OCI-LY1 (cell line): ENCODE data around the gene PACSIN1.

Source experiments
- H2AFZ ChIP-seq: fragments of 200-600 bp; sonication (generic), shearing (Covaris generic); 2 replicates; pipeline ENCODE4 v1.6.0; 2014; ENCODE audit warnings: antibody characterized with exemption, mild to moderate bottlenecking, low read length
- H3F3A ChIP-seq: fragments of 200-600 bp; sonication (generic), shearing (Covaris generic); 2 replicates; pipeline ENCODE4 v1.6.0; 2014; ENCODE audit warnings: mild to moderate bottlenecking, antibody characterized with exemption, low read length, moderate library complexity; ENCODE audit not compliant: insufficient read depth
- H3K27ac ChIP-seq: fragments of 200-600 bp; sonication (generic); 2 replicates; pipeline ENCODE4 v1.5.1; 2014; ENCODE audit warnings: low read length, mixed run types, mild to moderate bottlenecking, low read depth; ENCODE audit not compliant: poor library complexity, severe bottlenecking
- H3K27me3 ChIP-seq: fragments of 200-600 bp; sonication (generic); 2 replicates; pipeline ENCODE4 v1.6.0; 2014; ENCODE audit warnings: antibody characterized with exemption, mild to moderate bottlenecking, low read length, moderate library complexity; ENCODE audit not compliant: insufficient read depth
- H3K36me3 ChIP-seq: fragments of 200-600 bp; sonication (generic); 2 replicates; pipeline ENCODE4 v1.6.1; 2014; ENCODE audit warnings: mild to moderate bottlenecking, antibody characterized with exemption, low read length, moderate library complexity, mixed read lengths; ENCODE audit not compliant: insufficient read depth
- H3K4me1 ChIP-seq: fragments of 200-600 bp; sonication (generic); 2 replicates; pipeline ENCODE4 v1.5.1; 2014; ENCODE audit warnings: mild to moderate bottlenecking, low read length, moderate library complexity; ENCODE audit not compliant: insufficient read depth, severe bottlenecking
- H3K4me2 ChIP-seq: fragments of 200-600 bp; sonication (generic), shearing (Covaris generic); 2 replicates; pipeline ENCODE4 v1.6.1; 2014; ENCODE audit warnings: low read length
- H3K4me3 ChIP-seq: fragments of 200-600 bp; sonication (generic); 2 replicates; pipeline ENCODE4 v1.5.1; 2014; ENCODE audit warnings: low read length, low read depth, mild to moderate bottlenecking, mixed read lengths; ENCODE audit not compliant: poor library complexity, severe bottlenecking
- H3K79me2 ChIP-seq: fragments of 200-600 bp; shearing (Covaris generic); 2 replicates; pipeline ENCODE4 v1.6.1; 2016; ENCODE audit warnings: mixed run types, low read length, mixed read lengths; ENCODE audit not compliant: insufficient read depth
- H3K9ac ChIP-seq: fragments of 200-600 bp; sonication (generic), shearing (Covaris generic); 2 replicates; pipeline ENCODE4 v1.6.1; 2014; ENCODE audit warnings: mild to moderate bottlenecking, low read length, mixed read lengths
- H3K9me2 ChIP-seq: fragments of 200-600 bp; sonication (generic), shearing (Covaris generic); 2 replicates; pipeline ENCODE4 v1.6.1; 2014; ENCODE audit warnings: low read depth, mild to moderate bottlenecking, low read length, mixed read lengths
- H3K9me3 ChIP-seq: fragments of 200-600 bp; shearing (Covaris generic); 2 replicates; pipeline ENCODE4 v1.6.1; 2014; ENCODE audit warnings: low read length, mixed read lengths
- H4K20me1 ChIP-seq: fragments of 200-600 bp; sonication (generic), shearing (Covaris generic); 2 replicates; pipeline ENCODE4 v1.6.0; 2016; ENCODE audit warnings: mild to moderate bottlenecking, low read length; ENCODE audit not compliant: insufficient read depth
- EZH2 ChIP-seq: fragments of 200-600 bp; sonication (generic), shearing (Covaris generic); IDR thresholded peaks from 2 replicates; pipeline ENCODE4 v1.8.0; 2017; ENCODE audit warnings: borderline replicate concordance, mixed run types, mild to moderate bottlenecking, antibody characterized with exemption, low read length, moderate library complexity, mixed read lengths
- TF ChIP-seq, protein P1 (sequence below): fragments of 200-600 bp; sonication (generic), shearing (Covaris generic); IDR thresholded peaks from 2 replicates; pipeline ENCODE4 v1.5.1; 2017; ENCODE audit warnings: mild to moderate bottlenecking, antibody characterized with exemption, low read length, moderate library complexity, mixed read lengths

Gene PACSIN1

DNA sequence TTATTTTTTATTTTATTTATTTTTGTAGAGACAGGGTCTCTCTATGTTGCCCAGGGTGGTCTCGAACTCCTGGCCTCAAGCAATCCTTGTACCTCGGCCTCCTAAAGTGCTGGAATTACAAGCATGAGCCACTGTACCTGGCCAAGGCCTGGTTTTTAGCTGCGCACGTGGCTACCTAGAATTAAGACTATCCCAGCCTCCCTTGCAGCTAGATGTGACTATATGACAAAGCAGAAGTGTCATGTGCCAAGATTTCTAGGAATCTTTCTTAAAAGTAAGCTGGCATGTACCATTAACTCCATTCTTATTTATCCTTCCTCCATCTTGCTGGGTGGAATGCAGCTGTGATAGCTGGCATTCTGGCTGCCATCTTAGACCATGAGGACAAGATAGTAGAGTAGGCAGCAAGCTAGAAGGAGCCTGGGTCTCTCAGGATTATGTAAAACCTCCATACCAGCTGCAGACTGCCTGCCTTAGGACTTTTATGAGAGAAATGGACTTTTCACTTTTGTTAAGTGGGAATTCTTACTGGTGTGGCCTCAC lies 92.4 kb downstream of the PACSIN1 start:
- TF ChIP-seq, protein P1, sequence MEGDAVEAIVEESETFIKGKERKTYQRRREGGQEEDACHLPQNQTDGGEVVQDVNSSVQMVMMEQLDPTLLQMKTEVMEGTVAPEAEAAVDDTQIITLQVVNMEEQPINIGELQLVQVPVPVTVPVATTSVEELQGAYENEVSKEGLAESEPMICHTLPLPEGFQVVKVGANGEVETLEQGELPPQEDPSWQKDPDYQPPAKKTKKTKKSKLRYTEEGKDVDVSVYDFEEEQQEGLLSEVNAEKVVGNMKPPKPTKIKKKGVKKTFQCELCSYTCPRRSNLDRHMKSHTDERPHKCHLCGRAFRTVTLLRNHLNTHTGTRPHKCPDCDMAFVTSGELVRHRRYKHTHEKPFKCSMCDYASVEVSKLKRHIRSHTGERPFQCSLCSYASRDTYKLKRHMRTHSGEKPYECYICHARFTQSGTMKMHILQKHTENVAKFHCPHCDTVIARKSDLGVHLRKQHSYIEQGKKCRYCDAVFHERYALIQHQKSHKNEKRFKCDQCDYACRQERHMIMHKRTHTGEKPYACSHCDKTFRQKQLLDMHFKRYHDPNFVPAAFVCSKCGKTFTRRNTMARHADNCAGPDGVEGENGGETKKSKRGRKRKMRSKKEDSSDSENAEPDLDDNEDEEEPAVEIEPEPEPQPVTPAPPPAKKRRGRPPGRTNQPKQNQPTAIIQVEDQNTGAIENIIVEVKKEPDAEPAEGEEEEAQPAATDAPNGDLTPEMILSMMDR, result no peak
- TF ChIP-seq EZH2, result no peak
- Histone ChIP-seq H3K9me2 (no peaks in the 10 kb centered on the region), H3K36me3 (no peaks in the 10 kb centered on the region), H3K9ac (no peak overlapping the region), H3K9me3 (0 out of 2 replicates have a peak, but pooled peaks cover 3% of the 10 kb centered on the region), H3K4me1 (no peaks in the 10 kb centered on the region), H2AFZ (no peak overlapping the region), H3K4me3 (no peak overlapping the region), H3K79me2 (no peaks in the 10 kb centered on the region), H3K27me3 (peaks cover 7% of the 10 kb centered on the region), H3K27ac (no peak overlapping the region), H3K4me2 (no peak overlapping the region), H4K20me1 (no peaks in the 10 kb centered on the region), H3F3A (no peaks in the 10 kb centered on the region)

DNA sequence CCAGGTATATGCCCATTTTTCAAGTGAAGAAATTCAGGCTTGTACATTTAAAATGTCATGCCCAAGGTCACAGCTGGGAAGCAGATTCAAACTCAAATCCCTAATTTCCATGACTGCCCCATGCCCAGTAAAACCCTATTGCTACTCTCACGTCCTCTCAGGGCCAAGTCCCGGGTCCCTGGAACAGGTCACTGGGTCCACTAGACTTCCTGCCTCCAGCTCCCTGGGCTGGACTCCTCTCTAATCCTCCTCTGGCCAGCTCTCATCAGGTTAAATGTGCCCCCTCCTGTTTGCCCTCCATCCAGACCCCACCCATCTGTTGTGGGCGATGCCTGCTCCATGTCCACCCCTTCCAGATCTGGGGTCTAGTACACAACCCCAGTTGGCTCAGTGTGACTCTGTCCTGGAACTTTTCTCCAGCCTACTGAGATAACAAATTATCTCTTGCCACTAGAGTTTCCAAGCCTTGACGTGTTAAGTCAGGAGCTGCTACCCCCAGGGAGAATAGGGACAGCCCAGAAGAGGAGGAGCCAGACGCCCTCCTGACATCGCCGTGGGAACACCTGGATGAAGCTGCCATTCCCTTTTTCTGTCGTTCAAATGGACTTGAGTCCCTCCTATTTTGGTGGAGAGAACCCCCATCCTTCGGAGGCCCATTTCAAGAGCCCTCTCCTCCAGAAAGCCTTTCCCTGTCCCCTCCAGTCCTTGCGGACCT lies 93.9 kb downstream of the PACSIN1 start:
- Histone ChIP-seq H4K20me1 (no peaks in the 10 kb centered on the region), H3K27me3 (peaks cover 7% of the 10 kb centered on the region), H3K4me2 (no peak overlapping the region), H2AFZ (no peak overlapping the region), H3K79me2 (no peaks in the 10 kb centered on the region), H3K4me3 (no peak overlapping the region), H3K27ac (no peak overlapping the region), H3F3A (no peaks in the 10 kb centered on the region), H3K9me3 (0 out of 2 replicates have a peak, but pooled peaks cover 3% of the 10 kb centered on the region), H3K4me1 (no peaks in the 10 kb centered on the region), H3K9me2 (no peaks in the 10 kb centered on the region), H3K36me3 (no peaks in the 10 kb centered on the region), H3K9ac (no peak overlapping the region)
- TF ChIP-seq, protein P1, result no peak
- TF ChIP-seq EZH2, result no peak

DNA sequence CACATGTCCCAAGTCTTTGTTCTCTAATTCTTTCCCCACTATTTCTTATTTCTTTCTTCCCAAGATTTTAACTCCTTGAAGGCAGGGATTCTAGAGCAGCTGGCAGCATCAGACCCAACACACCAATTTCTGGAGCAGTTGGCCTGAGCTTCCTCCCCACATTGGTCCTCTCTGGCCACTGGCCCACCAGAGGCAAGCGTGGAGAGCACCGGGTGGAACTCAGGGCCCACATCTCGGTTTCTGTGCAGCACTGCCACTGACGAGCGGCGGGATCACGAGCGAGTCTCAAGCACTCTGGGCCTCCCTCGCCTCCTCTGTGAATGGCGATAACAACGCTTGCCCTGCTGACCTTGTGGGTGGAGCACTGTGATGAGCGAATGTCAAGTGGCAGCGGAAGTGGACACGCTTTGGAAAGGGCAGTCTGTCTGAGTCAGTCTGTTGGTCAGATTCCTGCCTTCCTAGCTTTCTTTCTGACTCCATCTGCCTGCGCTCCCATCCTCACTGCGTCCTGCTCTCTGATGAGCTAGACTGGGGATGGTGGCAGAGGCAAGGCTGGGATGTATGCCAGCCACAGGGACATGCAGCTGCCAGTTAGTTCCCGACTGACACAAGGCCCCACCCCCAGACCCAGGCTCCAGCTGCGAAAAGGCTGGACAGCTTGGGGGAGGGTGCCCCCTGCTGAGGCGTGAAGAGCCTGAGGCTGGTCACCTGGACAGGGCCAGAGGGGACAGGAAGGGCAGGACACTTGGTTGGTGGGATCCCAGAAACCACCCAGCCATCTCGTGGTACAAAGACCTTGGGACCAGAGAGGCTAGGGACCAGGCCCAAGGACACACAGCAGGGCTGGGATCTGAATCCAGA lies 94.7 kb downstream of the PACSIN1 start:
- no peaks in the 10 kb centered on the region for H4K20me1 ChIP-seq
- H3K4me3 ChIP-seq, result no peak overlapping the region
- H3K9me2 ChIP-seq, result no peaks in the 10 kb centered on the region
- TF ChIP-seq EZH2, result no peak
- TF ChIP-seq, protein P1, result 0 out of 2 replicates have a peak, but pooled peaks have one; percentile 9
- no peaks in the 10 kb centered on the region for H3K79me2 ChIP-seq
- H3K9me3 ChIP-seq, result 0 out of 2 replicates have a peak, but pooled peaks cover 3% of the 10 kb centered on the region
- no peak overlapping the region for H3K9ac ChIP-seq
- no peaks in the 10 kb centered on the region for H3K36me3 ChIP-seq
- H3K4me1 ChIP-seq, result no peaks in the 10 kb centered on the region
- no peak overlapping the region for H3K4me2 ChIP-seq
- H3F3A ChIP-seq, result no peaks in the 10 kb centered on the region
- H3K27me3 ChIP-seq, result peaks cover 7% of the 10 kb centered on the region
- H2AFZ ChIP-seq, result no peak overlapping the region
- no peak overlapping the region for H3K27ac ChIP-seq
